Measurements from ENCODE around the gene OVCH1.

DNA sequence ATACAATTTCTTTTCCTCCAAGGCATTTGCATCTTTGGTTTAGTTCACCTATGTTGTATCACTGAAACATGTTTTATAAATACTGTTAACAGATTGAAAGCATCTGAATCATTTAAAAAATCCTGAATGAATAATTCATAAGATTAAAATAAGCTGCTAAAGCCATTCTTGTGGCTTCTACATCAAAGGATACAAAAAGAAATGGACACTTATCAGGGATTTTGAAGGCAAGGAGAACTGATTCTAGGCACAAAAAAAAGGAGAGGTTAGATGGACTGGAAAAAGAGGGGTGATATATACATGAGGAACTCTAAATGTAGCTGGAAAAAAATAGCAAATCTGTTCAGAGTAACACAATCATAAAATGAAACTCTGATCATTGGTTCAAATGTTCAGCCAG lies 5.8 kb upstream of the OVCH1 start:
- TF ChIP-seq TAF1 (IDR thresholded peaks at IDR 0.05; ENCODE audit: borderline replicate concordance, insufficient read depth, low read length) (no peak), POLR2AphosphoS5 (IDR thresholded peaks at IDR 0.05; ENCODE audit: low read depth, low read length) (no peak)
